M059J (cell line): ENCODE measurements around the gene C2CD5. TPM values are rescaled to one million over a fixed set of nuclear protein-coding genes. Genes with fewer than 3 reads are reported as not detected.

Experiments used
- DNase-seq: peaks from one replicate; pipeline ENCODE4 v3.0.0-alpha.2; 2012; ENCODE audit warnings: low read depth
- total RNA-seq: library from RNA; depleted of rRNA; stranded (reverse); fragments of >200 nt; shearing (Covaris generic); gene quantifications from 2 replicates; pipeline ENCODE4 v1.2.3, GENCODE V29; 2014; rRNA removed

Gene C2CD5
- total RNA-seq, 1 experiment from 2014 or later = 8.3 TPM

DNA sequence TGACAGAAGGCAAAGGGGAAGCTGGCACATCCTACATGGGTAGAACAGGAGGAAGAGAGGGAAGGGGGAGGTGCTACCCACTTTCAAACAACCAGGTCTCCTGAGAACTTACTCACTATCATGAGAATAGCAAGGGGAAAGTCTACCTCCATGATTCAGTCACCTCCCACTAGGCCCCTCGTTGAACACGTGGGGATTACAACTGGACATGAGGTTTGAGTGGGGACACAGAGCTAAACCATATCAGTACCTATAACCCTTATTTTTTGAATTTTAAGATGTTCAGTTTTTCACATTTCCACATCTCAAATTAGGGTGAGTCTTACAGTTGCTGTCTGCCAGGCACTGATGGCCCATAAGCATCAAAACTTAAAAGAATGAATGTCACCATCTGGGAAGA, 129.6 kb downstream of the C2CD5 start:
- no peak for DNase-seq

- DNase-seq = no peak
Measured at GRCh38 chr12:22413592-22413991, 130.8 kb downstream of the C2CD5 start.

DNA sequence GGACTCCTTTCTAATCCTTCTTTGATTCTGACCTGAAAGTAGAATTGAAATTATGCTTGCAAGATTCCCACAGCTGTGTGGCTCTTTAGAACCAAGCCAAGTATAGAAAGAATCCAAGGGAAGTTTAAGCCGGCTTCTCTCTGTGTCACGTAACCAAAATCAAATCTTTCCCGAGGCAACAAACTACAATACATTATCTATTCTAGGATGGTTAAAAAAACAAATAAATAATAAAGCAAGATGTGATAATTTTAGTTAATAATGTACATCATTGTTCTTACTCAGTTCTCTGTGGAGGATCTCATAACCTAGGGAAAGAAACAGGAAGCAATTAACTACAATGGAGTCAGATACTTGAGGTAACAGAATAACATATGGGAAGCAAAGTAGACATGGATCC, 131.8 kb downstream of the C2CD5 start:
- no peak for DNase-seq

- no peak for DNase-seq
Measured at GRCh38 chr12:22410486-22410885, 133.9 kb downstream of the C2CD5 start.

GRCh38 chr12:22409377-22410164, 134.8 kb downstream of the C2CD5 start:
- no peak for DNase-seq

DNA sequence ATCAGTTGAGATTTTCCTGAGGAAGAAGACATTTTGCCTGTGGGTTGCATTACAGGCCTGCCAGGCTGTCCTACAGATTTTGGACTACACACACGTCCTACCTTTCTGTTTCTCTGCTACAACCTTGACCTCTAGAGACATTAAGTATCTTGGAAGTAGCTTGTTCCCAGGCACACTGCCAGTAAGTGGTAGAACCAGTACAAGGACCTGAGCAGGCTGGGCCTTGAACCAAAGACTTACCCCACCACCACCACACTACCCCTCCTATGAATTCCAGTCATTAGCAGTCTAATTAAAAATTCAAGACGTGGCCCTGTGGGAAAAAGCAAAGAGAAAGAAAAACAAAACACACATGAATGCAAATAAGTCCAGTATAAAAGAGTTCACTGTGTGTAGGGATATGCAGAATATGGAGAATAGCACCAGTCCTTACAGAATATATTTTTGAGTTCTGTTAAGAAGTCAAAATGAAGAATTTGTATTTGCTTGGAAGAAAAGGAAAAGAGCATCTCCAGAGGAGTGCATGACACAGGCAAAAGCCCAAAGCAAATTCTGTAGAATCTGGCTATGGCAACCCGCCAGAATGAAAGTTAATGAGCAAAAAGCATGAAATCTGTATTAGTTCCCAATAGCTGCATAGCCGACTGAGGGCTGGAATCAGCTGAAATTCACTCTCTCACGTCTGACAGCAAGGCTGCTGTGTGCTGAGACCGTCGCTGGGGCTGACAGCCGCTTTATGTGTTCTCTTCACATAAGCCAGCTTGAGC, 135.5 kb downstream of the C2CD5 start:
- DNase-seq = no peak

DNA sequence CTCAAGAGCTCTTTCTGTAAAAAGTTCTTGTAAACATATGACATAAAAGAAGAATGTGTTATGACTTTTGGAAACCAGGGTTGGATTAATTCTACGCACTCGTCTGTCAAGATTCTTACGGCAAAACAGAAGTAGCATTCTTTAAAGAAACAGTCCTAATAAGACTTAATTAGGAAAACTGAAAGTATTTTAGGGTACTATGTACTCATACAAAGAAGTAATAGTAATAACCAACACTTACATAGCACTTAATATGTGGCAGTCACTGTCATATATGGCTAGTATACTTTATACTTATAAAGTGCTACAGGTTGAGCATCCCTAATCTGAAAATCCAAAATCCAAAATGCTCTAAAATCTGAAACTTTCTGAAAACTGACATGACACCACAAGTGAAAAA, 136.9 kb downstream of the C2CD5 start:
- no peak for DNase-seq

GRCh38 chr12:22406627-22407026, 137.7 kb downstream of the C2CD5 start:
- no peak for DNase-seq

DNA sequence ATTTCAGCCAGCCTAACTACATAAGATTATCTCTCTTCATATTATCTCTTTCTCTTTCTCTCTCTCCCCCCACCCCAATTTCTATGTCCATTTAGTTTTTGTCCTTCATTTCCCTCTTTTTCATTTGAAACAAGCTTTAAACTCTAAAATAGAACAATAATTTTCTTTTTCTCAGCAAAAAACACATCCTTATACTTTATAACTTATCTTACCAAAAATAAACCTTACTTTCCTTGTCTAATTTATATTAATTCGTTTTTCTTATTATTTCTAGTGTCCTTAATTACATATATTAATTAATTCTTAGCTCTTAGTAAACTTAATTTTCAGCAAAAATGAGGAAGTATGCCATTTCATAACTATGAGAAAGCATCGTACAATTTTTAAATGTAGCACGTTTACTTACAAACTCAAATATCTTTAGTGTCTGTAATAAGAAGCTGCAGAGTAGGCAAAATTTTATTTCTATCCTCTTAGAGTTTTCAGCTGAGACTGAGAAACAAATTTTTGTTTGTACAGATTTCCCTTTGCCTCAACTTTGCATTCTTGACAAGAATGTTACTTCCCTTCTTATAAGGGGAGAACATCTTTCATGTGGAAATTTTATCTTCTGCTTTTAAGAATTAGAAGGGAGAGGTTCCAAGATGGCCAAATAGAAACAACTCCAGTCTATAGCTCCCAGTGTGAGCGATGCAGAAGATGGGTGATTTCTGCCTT, 144.7 kb downstream of the C2CD5 start:
- no peak for DNase-seq

Other genes starting within 250 kb of the C2CD5 start
- gene ST8SIA1, start 209.8 kb downstream of the C2CD5 start, total RNA-seq = 0.15 and 2.5 TPM in 2 replicates
- gene ETNK1, start 80.6 kb upstream of the C2CD5 start, total RNA-seq = 12.1 and 21.9 TPM in 2 replicates